ENCODE results near the gene GPR17. TPM values are rescaled to one million over a fixed set of nuclear protein-coding genes. Genes with fewer than 3 reads are reported as not detected.

GPR17 gene
- total and polyA plus RNA-seq, 2 experiments from 2014 or later: not detected

- Histone ChIP-seq H3K9me2 (ENCODE audit: insufficient read depth) (no peaks in the 10 kb centered on the region), H4K20me1 (replicated peaks; ENCODE audit: insufficient read depth) (no peaks in the 10 kb centered on the region), H3F3A (replicated peaks; ENCODE audit: low read depth) (no peaks in the 10 kb centered on the region), H3K79me2 (replicated peaks; ENCODE audit: insufficient read depth) (no peaks in the 10 kb centered on the region), H2AFZ (no peak overlapping the region), H3K4me2 (no peak overlapping the region), H3K36me3 (ENCODE audit: insufficient read depth) (no peaks in the 10 kb centered on the region), H3K27me3 (ENCODE audit: insufficient read depth) (no peaks in the 10 kb centered on the region), H3K4me1 (ENCODE audit: insufficient read depth) (no peaks in the 10 kb centered on the region), H3K27ac (ENCODE audit: low read depth) (no peak overlapping the region), H3K4me3 (no peak overlapping the region)
- ATAC-seq (no peak), DNase-seq (ENCODE audit: low spot score) (no peak)
- Mint-ChIP-seq H3K27me3 (ENCODE audit: insufficient read depth, low read depth, poor library complexity) (peaks cover 13% of the 10 kb centered on the region), H3K36me3 (ENCODE audit: low read depth) (no peaks in the 10 kb centered on the region), H3K4me1 (no peaks in the 10 kb centered on the region), H3K27ac (no peak overlapping the region), H3K4me3 (no peak overlapping the region), H3K9me3 (no peaks in the 10 kb centered on the region)
- TF ChIP-seq NANOG (IDR thresholded peaks at IDR 0.05; ENCODE audit: borderline replicate concordance) (no peak), ZNF331 (CRISPR knock-in tag; IDR thresholded peaks at IDR 0.05; ENCODE audit: low read depth) (no peak), ZNF114 (CRISPR knock-in tag; IDR thresholded peaks at IDR 0.05) (no peak), EZH2phosphoT487 (IDR thresholded peaks at IDR 0.05; ENCODE audit: unreplicated experiment) (no peak), CREB1 (CRISPR knock-in tag; IDR thresholded peaks at IDR 0.05; ENCODE audit: low read depth) (no peak), STAT1 (IDR thresholded peaks at IDR 0.05; ENCODE audit: unreplicated experiment) (no peak), REST (IDR thresholded peaks at IDR 0.05; ENCODE audit: unreplicated experiment) (no peak), JUNB (IDR thresholded peaks at IDR 0.05; ENCODE audit: unreplicated experiment) (no peak), POLR2AphosphoS5 (IDR thresholded peaks at IDR 0.05; ENCODE audit: low read depth) (no peak), EZH2 (IDR thresholded peaks at IDR 0.05; ENCODE audit: low read depth, unreplicated experiment) (no peak), CTCF (conservative IDR thresholded peaks at IDR 0.05; ENCODE audit: low read depth in 2 of 2) (no peak), ZNF462 (CRISPR knock-in tag; IDR thresholded peaks at IDR 0.05) (no peak), ETS1 (IDR thresholded peaks at IDR 0.05) (no peak)
Observed at GRCh38 chr2:127606625-127607398, 39.1 kb upstream of the GPR17 start.

Data from GM23338 (cell line).